ENCODE data around the gene GPR15. TPM values are rescaled to one million over a fixed set of nuclear protein-coding genes. Genes with fewer than 3 reads are reported as not detected.

GPR15 gene
- total and polyA plus RNA-seq, 2 donors from 2014 or later: not detected

- Histone ChIP-seq H3K9ac (ENCODE audit: low read length in 3 of 3) (no peak overlapping the region), H3K27me3 (ENCODE audit: control insufficient read depth, insufficient read depth, low read length) (no peaks in the 10 kb centered on the region), H3K27ac (ENCODE audit: low read depth in 2 of 2, low read length in 2 of 2) (no peak overlapping the region), H3K9me3 (ENCODE audit: control insufficient read depth in 2 of 3, insufficient read depth in 1 of 3, low read length in 3 of 3) (no peaks in the 10 kb centered on the region), H3K4me1 (ENCODE audit: control insufficient read depth in 2 of 3, insufficient read depth in 2 of 3, low read depth in 1 of 3, low read length in 3 of 3) (no peaks in the 10 kb centered on the region), H3K4me3 (ENCODE audit: low read length in 3 of 3) (no peak overlapping the region), H3K36me3 (ENCODE audit: control insufficient read depth in 2 of 3, insufficient read depth in 3 of 3, low read length in 3 of 3) (no peaks in the 10 kb centered on the region)
- DNase-seq: no peak
- intact Hi-C loops (cut with DNase I): no loop called here
- no peak for TF ChIP-seq CTCF (IDR thresholded peaks at IDR 0.05; ENCODE audit: borderline replicate concordance, extremely low read depth, insufficient read depth)
- FAIRE-seq: no peak
Observed at GRCh38 chr3:98545940-98546339, 14.2 kb downstream of the GPR15 start.

GRCh38 chr3:98548544-98548943, 16.8 kb downstream of the GPR15 start:
- intact Hi-C loops (cut with DNase I): no loop called here
- Histone ChIP-seq H3K36me3 (ENCODE audit: control insufficient read depth in 2 of 3, insufficient read depth in 3 of 3, low read length in 3 of 3) (no peaks in the 10 kb centered on the region), H3K9me3 (ENCODE audit: control insufficient read depth in 2 of 3, insufficient read depth in 1 of 3, low read length in 3 of 3) (no peaks in the 10 kb centered on the region), H3K9ac (ENCODE audit: low read length in 3 of 3) (no peak overlapping the region), H3K27ac (ENCODE audit: low read depth in 2 of 2, low read length in 2 of 2) (no peak overlapping the region), H3K4me3 (ENCODE audit: low read length in 3 of 3) (no peak overlapping the region), H3K27me3 (ENCODE audit: control insufficient read depth, insufficient read depth, low read length) (no peaks in the 10 kb centered on the region), H3K4me1 (ENCODE audit: control insufficient read depth in 2 of 3, insufficient read depth in 2 of 3, low read depth in 1 of 3, low read length in 3 of 3) (no peaks in the 10 kb centered on the region)
- no peak for TF ChIP-seq CTCF (IDR thresholded peaks at IDR 0.05; ENCODE audit: borderline replicate concordance, extremely low read depth, insufficient read depth)
- FAIRE-seq (no peak), DNase-seq (no peak)

GRCh38 chr3:98550833-98551232, 19.1 kb downstream of the GPR15 start:
- Histone ChIP-seq H3K9ac (ENCODE audit: low read length in 3 of 3) (no peak overlapping the region), H3K4me3 (ENCODE audit: low read length in 3 of 3) (no peak overlapping the region), H3K4me1 (ENCODE audit: control insufficient read depth in 2 of 3, insufficient read depth in 2 of 3, low read depth in 1 of 3, low read length in 3 of 3) (no peaks in the 10 kb centered on the region), H3K27me3 (ENCODE audit: control insufficient read depth, insufficient read depth, low read length) (no peaks in the 10 kb centered on the region), H3K9me3 (ENCODE audit: control insufficient read depth in 2 of 3, insufficient read depth in 1 of 3, low read length in 3 of 3) (no peaks in the 10 kb centered on the region), H3K27ac (ENCODE audit: low read depth in 2 of 2, low read length in 2 of 2) (no peak overlapping the region), H3K36me3 (ENCODE audit: control insufficient read depth in 2 of 3, insufficient read depth in 3 of 3, low read length in 3 of 3) (no peaks in the 10 kb centered on the region)
- TF ChIP-seq CTCF (IDR thresholded peaks at IDR 0.05; ENCODE audit: borderline replicate concordance, extremely low read depth, insufficient read depth): no peak
- FAIRE-seq (no peak), DNase-seq (no peak)
- intact Hi-C loops (cut with DNase I): no loop called here

- TF ChIP-seq CTCF (IDR thresholded peaks at IDR 0.05; ENCODE audit: borderline replicate concordance, extremely low read depth, insufficient read depth): no peak
- H3K36me3 ChIP-seq (ENCODE audit: control insufficient read depth in 2 of 3, insufficient read depth in 3 of 3, low read length in 3 of 3): no peaks in the 10 kb centered on the region
- H3K9ac ChIP-seq (ENCODE audit: low read length in 3 of 3): no peak overlapping the region
- no peak overlapping the region for H3K27ac ChIP-seq (ENCODE audit: low read depth in 2 of 2, low read length in 2 of 2)
- no peak overlapping the region for H3K4me3 ChIP-seq (ENCODE audit: low read length in 3 of 3)
- DNase-seq (no peak), FAIRE-seq (no peak)
- H3K9me3 ChIP-seq (ENCODE audit: control insufficient read depth in 2 of 3, insufficient read depth in 1 of 3, low read length in 3 of 3): no peaks in the 10 kb centered on the region
- no peaks in the 10 kb centered on the region for H3K27me3 ChIP-seq (ENCODE audit: control insufficient read depth, insufficient read depth, low read length)
- intact Hi-C loops (cut with DNase I): no loop called here
- no peaks in the 10 kb centered on the region for H3K4me1 ChIP-seq (ENCODE audit: control insufficient read depth in 2 of 3, insufficient read depth in 2 of 3, low read depth in 1 of 3, low read length in 3 of 3)
Observed at GRCh38 chr3:98551236-98551635, 19.5 kb downstream of the GPR15 start.

All from kidney (tissue), 14 donors.